ENCODE results near the gene ZNF662.

ZNF662 gene

DNA sequence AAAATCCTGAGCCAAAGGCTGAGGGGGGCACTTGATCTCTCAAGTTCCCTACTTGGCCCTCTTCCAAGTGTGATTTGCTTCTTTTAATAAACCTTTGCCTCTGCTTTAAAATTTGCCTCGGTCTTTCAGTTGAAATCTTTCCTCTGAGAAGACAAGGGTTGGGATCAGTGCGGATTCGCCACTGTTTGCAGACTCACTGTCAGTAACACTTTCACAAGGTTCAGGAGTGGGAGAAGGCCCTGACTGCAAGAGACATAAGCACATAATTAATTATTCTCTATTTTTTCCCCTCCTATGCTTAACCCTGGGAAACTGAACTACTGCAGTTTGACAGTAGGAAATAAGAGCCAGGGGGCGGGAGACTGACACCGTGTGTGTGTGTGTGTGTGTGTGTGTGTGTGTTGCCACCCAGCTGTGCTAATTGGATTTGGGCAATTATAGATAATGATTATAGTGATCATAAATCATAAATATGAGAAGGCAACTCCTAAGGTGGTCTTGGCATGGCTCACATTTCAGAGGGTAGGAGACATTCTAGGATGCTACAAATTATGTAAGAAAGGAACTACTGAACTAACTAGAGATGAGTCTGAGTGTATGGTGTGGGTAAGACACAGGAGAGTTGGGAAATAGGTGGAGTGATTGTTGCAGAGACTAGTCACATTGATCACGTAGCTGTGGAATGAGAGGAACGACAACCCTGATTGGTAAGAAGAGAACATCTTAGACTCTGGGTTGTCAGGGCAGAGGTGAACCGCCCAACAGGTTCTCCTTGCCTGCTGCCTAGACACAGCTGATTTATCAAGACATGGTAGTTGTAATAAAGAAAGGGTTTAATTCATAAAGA, 5.5 kb upstream of the ZNF662 start:
- TF ChIP-seq, protein P1, sequence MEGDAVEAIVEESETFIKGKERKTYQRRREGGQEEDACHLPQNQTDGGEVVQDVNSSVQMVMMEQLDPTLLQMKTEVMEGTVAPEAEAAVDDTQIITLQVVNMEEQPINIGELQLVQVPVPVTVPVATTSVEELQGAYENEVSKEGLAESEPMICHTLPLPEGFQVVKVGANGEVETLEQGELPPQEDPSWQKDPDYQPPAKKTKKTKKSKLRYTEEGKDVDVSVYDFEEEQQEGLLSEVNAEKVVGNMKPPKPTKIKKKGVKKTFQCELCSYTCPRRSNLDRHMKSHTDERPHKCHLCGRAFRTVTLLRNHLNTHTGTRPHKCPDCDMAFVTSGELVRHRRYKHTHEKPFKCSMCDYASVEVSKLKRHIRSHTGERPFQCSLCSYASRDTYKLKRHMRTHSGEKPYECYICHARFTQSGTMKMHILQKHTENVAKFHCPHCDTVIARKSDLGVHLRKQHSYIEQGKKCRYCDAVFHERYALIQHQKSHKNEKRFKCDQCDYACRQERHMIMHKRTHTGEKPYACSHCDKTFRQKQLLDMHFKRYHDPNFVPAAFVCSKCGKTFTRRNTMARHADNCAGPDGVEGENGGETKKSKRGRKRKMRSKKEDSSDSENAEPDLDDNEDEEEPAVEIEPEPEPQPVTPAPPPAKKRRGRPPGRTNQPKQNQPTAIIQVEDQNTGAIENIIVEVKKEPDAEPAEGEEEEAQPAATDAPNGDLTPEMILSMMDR (conservative IDR thresholded peaks at IDR 0.05; ENCODE audit: low read length): no peak
- H3K4me3 ChIP-seq (ENCODE audit: low read length): no peak overlapping the region
- no peak for DNase-seq (ENCODE audit: low read depth)

DNA sequence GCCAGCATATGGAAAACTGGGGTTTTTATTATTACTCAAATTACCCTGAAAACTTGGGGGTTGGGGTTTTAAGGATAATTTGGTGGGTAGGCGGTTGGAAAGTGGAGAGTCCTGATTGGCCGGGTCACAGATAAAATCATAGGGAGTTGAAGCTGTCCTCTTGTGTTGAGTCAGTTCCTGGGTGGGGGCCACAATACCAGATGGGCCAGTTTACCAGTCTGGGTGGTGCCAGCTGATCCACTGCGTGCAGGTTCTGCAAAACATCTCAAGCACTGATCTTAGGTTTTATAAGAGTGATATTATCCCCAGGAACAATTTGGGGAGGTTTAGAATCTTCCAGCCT, 4.9 kb upstream of the ZNF662 start:
- TF ChIP-seq, protein P1 (conservative IDR thresholded peaks at IDR 0.05; ENCODE audit: low read length): no peak
- H3K4me3 ChIP-seq (ENCODE audit: low read length): no peak overlapping the region

DNA sequence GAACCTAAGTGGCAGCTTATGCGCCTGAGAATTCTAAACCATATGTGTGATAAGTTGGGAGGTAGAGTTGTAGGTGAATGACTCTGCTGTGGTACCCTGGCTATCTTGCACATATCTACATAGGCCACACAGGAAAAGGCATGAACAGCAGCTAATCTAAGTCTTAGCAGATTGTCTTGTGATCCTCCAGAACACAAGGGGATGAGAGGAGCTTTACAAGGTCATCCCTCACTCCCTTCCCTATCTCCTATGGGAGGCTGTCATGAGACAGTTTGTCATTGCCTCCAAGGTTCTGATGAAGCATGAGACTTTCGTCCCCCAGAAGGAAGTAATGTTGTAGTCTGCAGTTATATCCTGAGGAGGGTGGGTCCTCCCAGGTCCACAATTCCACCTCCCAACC, 3.7 kb upstream of the ZNF662 start:
- TF ChIP-seq, protein P1 (conservative IDR thresholded peaks at IDR 0.05; ENCODE audit: low read length): no peak
- H3K4me3 ChIP-seq (ENCODE audit: low read length): no peak overlapping the region
- no peak for DNase-seq (ENCODE audit: low read depth)

More for the DNA sequence above, 4.9 kb upstream of the ZNF662 start:
- DNase-seq (ENCODE audit: low read depth): no peak

DNA sequence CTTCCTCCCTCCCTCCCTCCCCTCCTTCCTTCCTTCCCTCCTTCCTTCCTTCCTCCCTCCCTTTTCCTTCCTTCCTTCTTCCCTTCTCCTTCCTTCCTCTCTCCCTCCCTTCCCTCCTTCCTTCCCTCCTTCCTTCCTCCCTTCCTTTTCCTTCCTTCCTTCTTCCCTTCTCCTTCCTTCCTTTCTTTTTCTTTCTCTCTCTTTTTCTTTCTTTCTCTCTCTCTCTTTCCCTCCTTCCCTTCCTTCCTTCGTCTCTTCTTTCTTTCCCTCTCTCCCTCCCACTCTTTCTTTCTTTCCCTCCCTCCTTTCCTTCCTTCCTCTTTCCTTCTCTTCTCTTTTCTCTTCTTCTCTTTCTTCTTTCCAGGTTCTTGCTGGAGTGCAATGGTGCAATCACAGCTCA, 1.9 kb upstream of the ZNF662 start:
- H3K4me3 ChIP-seq (ENCODE audit: low read length): no peak overlapping the region
- no peak for DNase-seq (ENCODE audit: low read depth)
- TF ChIP-seq, protein P1 (conservative IDR thresholded peaks at IDR 0.05; ENCODE audit: low read length): no peak

DNA sequence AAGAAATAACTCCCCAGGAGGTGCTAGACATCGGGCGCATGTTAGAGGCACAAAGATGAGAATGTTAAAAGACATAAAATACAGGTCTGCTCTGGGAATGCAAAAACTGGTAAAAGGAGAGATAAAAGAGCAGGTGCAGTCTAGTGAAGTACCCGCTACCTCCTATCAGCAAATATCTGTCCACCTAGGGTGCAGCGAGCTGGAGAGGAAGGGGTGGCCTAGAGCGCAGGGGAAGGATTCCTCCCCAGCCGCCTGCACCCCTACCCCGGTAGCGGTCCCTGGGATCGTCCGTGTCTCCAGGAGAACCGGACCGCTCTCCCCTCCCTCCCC, 237 bp upstream of the ZNF662 start:
- TF ChIP-seq, protein P1 (conservative IDR thresholded peaks at IDR 0.05; ENCODE audit: low read length): no peak
- peak overlapping the region; percentile 64 for H3K4me3 ChIP-seq (ENCODE audit: low read length)
- no peak for DNase-seq (ENCODE audit: low read depth)

DNA sequence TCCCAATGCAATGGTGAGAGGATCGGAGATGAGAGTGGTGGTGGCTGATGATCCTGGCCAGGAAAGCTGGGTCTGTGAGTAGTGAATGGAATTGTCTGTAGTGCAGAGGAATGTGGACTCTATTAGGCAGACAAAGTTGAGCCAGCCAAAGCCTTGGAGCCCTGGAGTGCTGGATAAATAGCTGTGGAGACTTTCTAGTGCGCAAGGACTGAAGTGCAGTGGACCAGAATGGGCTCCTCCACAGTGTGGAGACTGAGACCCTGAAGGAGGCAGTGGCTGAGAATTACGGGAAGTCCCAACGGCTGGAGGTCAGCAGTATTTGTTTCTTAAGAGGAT, 874 bp downstream of the ZNF662 start:
- DNase-seq (ENCODE audit: low read depth): peak; percentile 22
- peak overlapping the region; percentile 64 for H3K4me3 ChIP-seq (ENCODE audit: low read length)
- TF ChIP-seq, protein P1 (conservative IDR thresholded peaks at IDR 0.05; ENCODE audit: low read length): no peak

DNA sequence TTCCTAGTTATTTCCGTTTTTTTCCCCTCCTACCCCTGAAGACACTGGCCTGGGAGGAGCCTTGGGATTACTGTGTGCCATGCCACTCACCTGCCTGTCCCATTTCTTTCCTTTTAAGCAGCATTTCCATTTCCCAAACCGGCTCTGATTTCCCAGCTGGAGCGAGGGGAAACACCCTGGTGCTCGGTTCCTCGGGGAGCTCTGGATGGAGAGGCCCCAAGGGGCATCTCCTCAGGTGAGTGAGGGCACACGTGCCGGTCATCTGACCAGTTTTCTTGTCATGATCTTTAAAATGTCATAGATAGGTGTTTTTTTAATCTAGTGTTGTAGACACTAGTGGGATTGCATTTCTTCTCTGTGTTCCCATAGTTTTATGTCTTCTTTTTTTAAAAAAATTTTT, 2.7 kb downstream of the ZNF662 start:
- TF ChIP-seq, protein P1 (conservative IDR thresholded peaks at IDR 0.05; ENCODE audit: low read length): no peak
- H3K4me3 ChIP-seq (ENCODE audit: low read length): no peak overlapping the region
- no peak for DNase-seq (ENCODE audit: low read depth)

All from AG10803 (cell line).